Gastrocnemius medialis (tissue), 4 donors: ENCODE results near the gene RRP36. TPM values are rescaled to one million over a fixed set of nuclear protein-coding genes. Genes with fewer than 3 reads are reported as not detected.
"Not testable (repeated sequence)": the region's sequence is repeated elsewhere in the genome, so short reads cannot be mapped to it uniquely, and the experiment has no call there.

ENCODE experiments used
- ATAC-seq, 2 donors: fragments of 150-250 bp; one replicate each; pipeline ENCODE4 v1.9.1; 2016
- DNase-seq, 2 donors: peaks; one replicate each; pipeline ENCODE4 v3.0.0-alpha.2; 2019
- H3K27ac ChIP-seq, 4 donors: fragments of 200-600 bp; sonication (generic); 1 replicate in 1 of 4; 2 replicates in 3 of 4; pipeline ENCODE4 v1.5.1; 2016 to 2018; ENCODE audit warnings: mild to moderate bottlenecking in 2 of 4, moderate library complexity in 1 of 4
- H3K27me3 ChIP-seq, 3 donors: fragments of 200-600 bp; sonication (generic) in 2 of 3; 1 replicate in 1 of 3; 2 replicates in 2 of 3; pipeline versions ENCODE4 v1.5.1 to v1.6.0; 2016 to 2019; ENCODE audit warnings: mild to moderate bottlenecking in 1 of 3, moderate library complexity in 1 of 3
- H3K36me3 ChIP-seq, 2 donors: fragments of 200-600 bp; sonication (generic) in 1 of 2; one replicate each; pipeline ENCODE4 v1.5.1; 2017 to 2018
- H3K4me1 ChIP-seq, 2 donors: fragments of 200-600 bp; sonication (generic) in 1 of 2; one replicate each; pipeline ENCODE4 v1.5.1; 2016 to 2017; ENCODE audit warnings: mild to moderate bottlenecking in 2 of 2
- H3K4me3 ChIP-seq, 4 donors: fragments of 200-600 bp; sonication (generic) in 3 of 4; 1 replicate in 1 of 4; 2 replicates in 3 of 4; pipeline ENCODE4 v1.5.1; 2016 to 2019; ENCODE audit warnings: mild to moderate bottlenecking in 2 of 4
- H3K9me3 ChIP-seq, 3 donors: fragments of 200-600 bp; sonication (generic) in 2 of 3; 1 replicate in 1 of 3; 2 replicates in 2 of 3; pipeline ENCODE4 v1.5.1; 2016 to 2019
- POLR2A ChIP-seq, 2 donors: fragments of 450-650 bp; IDR thresholded peaks; one replicate each; pipeline ENCODE4 v1.6.1; 2017; ENCODE audit warnings: antibody characterized with exemption in 2 of 2, mild to moderate bottlenecking in 2 of 2, moderate library complexity in 2 of 2
- in situ Hi-C, 4 donors: fragments of 200-750 bp; cut with MboI; loops; one replicate each; pipeline versions ENCODE4 v1.15.0 to v1.8.0; 2017; ENCODE audit warnings: low sequenced_read_pairs in 4 of 4
- intact Hi-C: fragments of 100-400 bp; cut with DNase I; formaldehyde crosslinking; loops from one replicate; pipeline ENCODE4 v1.15.1; 2023; ENCODE audit warnings: low total_unique reads
- total RNA-seq, 4 donors: library from RNA; depleted of rRNA; stranded (reverse); fragments of >200 nt; gene quantifications; one replicate each; pipeline versions ENCODE4 v1.1.0 to v1.2.3, GENCODE V29; 2016
- TF ChIP-seq, protein P1 (sequence below), 5 experiments: fragments of 450-650 bp in 3 of 5; fragments of 200-600 bp in 2 of 5; sonication (generic) in 2 of 5; IDR thresholded peaks in 4 of 5; conservative IDR thresholded peaks in 1 of 5; 1 replicate in 4 of 5; 2 replicates in 1 of 5; pipeline ENCODE4 v1.5.1; 2016 to 2019; ENCODE audit warnings: antibody characterized with exemption in 5 of 5, mild to moderate bottlenecking in 3 of 5, moderate library complexity in 3 of 5

The RRP36 gene
- total RNA-seq, 4 donors from 2014 or later: 37.7 to 64.3 (median 51.0) TPM

DNA sequence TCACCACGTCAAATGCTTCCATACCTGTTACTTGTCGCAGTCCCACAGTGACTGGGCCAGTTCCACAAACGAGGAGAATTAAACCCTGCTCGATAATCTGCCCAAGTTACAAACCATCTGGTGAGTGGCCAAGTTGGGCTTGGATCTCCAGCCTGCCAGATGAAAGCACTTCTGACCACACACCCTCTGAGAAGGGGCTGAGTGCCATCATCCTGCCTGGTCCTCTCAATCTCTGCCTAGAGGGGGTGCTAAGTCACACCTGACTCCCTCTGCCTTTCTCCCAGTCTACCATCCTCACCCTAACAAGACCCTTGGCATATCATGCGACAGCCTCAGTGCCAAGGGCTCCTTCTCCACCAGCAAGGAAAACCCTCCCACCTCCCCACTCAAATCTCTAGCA is 15.8 kb downstream of the RRP36 start:
- H3K4me3 ChIP-seq: no peak overlapping the region
- H3K27ac ChIP-seq: peak overlapping the region; percentile 82 to 94 (median 92)
- DNase-seq (peak in 1 of 2 donors; percentile 31), ATAC-seq (no peak)
- intact Hi-C loops (no loop called here), in situ Hi-C loops (no loop called here)
- no peaks in the 10 kb centered on the region for H3K27me3 ChIP-seq
- peaks cover 0 to 21% of the 10 kb centered on the region in 2 donors for H3K36me3 ChIP-seq
- TF ChIP-seq, protein P1, sequence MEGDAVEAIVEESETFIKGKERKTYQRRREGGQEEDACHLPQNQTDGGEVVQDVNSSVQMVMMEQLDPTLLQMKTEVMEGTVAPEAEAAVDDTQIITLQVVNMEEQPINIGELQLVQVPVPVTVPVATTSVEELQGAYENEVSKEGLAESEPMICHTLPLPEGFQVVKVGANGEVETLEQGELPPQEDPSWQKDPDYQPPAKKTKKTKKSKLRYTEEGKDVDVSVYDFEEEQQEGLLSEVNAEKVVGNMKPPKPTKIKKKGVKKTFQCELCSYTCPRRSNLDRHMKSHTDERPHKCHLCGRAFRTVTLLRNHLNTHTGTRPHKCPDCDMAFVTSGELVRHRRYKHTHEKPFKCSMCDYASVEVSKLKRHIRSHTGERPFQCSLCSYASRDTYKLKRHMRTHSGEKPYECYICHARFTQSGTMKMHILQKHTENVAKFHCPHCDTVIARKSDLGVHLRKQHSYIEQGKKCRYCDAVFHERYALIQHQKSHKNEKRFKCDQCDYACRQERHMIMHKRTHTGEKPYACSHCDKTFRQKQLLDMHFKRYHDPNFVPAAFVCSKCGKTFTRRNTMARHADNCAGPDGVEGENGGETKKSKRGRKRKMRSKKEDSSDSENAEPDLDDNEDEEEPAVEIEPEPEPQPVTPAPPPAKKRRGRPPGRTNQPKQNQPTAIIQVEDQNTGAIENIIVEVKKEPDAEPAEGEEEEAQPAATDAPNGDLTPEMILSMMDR (IDR thresholded peaks at IDR 0.05 in 4 of 5, conservative IDR thresholded peaks at IDR 0.05 in 1 of 5): no peak
- TF ChIP-seq POLR2A (IDR thresholded peaks at IDR 0.05): no peak
- no peaks in the 10 kb centered on the region for H3K9me3 ChIP-seq
- peaks cover 26 to 33% of the 10 kb centered on the region in 2 donors for H3K4me1 ChIP-seq

DNA sequence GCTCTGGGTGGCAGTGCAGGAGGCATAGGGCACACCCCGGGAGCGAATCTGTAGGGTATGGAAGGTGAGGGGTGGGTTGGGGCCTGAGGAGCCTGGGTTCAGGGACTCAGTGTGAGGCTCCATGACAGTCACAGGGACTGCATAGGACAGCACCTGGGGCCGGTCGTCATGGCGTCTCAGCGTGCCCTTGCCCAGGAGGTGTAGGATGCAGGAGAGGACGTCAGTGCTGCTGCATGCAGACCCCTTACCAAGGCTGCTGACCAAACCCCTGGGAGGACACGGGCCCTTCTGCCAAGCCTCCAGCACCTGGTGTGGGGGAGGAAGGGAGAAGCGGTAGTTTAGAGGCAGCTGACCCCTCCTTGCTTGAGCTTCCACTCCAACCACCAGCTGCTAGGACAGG is 16.3 kb downstream of the RRP36 start:
- Histone ChIP-seq H3K4me1 (peaks cover 26 to 33% of the 10 kb centered on the region in 2 donors), H3K27me3 (no peaks in the 10 kb centered on the region), H3K4me3 (no peak overlapping the region), H3K9me3 (no peaks in the 10 kb centered on the region), H3K36me3 (peaks cover 0 to 23% of the 10 kb centered on the region in 2 donors), H3K27ac (peak overlapping the region in 2 of 4 donors; percentile 90 to 93)
- TF ChIP-seq, protein P1 (IDR thresholded peaks at IDR 0.05 in 4 of 5, conservative IDR thresholded peaks at IDR 0.05 in 1 of 5): no peak
- TF ChIP-seq POLR2A (IDR thresholded peaks at IDR 0.05): no peak
- intact Hi-C loops: no loop called here
- no peak for ATAC-seq
- DNase-seq: no peak
- in situ Hi-C loops: no loop called here

DNA sequence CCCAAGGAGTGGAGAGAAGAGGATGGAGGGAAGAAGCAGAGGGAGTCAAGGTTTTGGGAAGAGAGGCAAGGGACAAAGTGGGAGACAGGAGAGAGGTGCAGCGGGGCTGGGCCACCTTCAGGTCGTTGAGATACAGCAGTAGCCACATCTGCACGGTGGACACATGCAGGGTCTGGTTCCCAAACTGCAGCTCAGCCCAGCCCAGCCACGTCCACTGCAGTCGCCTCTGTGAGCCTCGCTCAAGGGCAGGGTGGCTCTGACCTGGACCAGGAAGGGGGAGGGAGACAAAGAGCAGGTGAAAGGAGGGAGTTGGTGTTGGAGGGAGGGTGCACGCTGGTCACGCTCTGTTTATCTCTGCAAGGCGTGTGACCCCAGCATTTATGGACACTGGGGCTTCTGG is 17.3 kb downstream of the RRP36 start:
- DNase-seq (no peak), ATAC-seq (no peak)
- intact Hi-C loops: no loop called here
- TF ChIP-seq POLR2A (IDR thresholded peaks at IDR 0.05): no peak
- TF ChIP-seq, protein P1 (IDR thresholded peaks at IDR 0.05 in 4 of 5, conservative IDR thresholded peaks at IDR 0.05 in 1 of 5): no peak
- Histone ChIP-seq H3K36me3 (peaks cover 0 to 32% of the 10 kb centered on the region in 2 donors), H3K4me1 (peaks cover 26 to 31% of the 10 kb centered on the region in 2 donors), H3K4me3 (no peak overlapping the region), H3K27ac (peak overlapping the region in 2 of 4 donors; percentile 25 to 31), H3K9me3 (no peaks in the 10 kb centered on the region), H3K27me3 (no peaks in the 10 kb centered on the region)
- in situ Hi-C loops: no loop called here

DNA sequence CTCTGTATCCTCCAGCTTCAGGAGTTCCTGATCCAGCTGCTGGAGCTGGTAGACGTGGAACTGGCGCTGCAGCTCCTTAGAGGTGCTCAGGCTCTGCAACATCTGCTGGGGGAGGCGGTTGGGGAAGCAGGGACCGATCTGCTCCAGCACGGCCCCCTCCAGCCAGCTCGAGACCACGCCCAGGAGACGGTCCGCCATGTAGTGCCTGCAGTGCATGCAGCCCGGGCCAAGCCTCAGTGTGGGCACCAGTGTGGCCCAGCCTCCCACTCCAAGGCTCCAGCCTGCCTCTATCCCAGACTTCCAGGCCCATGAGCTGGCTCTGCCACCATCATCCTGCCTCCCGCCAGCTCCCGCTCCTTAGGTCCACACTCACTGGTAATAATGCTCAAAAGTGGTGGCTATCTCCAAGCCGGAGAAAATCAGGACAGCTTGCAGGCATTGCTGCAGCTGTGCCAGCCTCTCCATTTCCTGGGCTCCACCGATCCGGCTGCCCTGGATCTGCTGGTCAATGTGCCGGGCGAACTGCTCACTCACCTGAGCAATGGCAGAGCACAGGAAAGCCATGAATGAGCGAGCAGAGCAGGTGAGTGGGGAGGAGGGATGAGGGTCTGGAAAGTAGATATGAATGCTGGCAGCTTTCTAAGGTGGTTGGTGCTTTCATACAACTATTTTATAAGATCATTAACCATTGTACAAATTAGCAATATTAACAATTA is 19.3 kb downstream of the RRP36 start:
- Histone ChIP-seq H3K27ac (no peak overlapping the region), H3K9me3 (no peaks in the 10 kb centered on the region), H3K36me3 (peaks cover 0 to 47% of the 10 kb centered on the region in 2 donors), H3K27me3 (no peaks in the 10 kb centered on the region), H3K4me3 (no peak overlapping the region), H3K4me1 (peaks cover 14 to 18% of the 10 kb centered on the region in 2 donors)
- no peak for DNase-seq
- TF ChIP-seq, protein P1 (IDR thresholded peaks at IDR 0.05 in 4 of 5, conservative IDR thresholded peaks at IDR 0.05 in 1 of 5): no peak
- no peak for TF ChIP-seq POLR2A (IDR thresholded peaks at IDR 0.05)
- in situ Hi-C loops (no loop called here), intact Hi-C loops (no loop called here)
- ATAC-seq: no peak

DNA sequence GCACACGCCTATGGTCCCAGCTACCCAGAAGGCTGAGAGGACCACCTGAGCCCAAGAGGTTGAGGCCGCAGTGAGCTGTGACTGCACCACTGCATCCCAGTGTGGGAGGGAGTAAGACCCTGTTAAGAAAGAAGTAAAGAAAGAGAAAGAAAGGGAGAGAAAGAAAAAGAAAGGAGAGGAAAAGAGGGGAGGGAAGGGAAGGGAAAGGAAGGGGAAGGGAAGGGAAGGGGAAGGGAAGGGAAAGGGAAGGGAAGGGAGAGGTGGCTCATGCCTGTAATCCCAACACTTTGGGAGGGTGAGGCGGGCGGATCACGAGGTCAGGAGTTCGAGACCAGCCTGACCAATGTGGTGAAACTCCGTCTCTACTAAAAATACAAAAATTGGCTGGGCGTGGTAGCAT is 20.1 kb downstream of the RRP36 start:
- H3K27me3 ChIP-seq, H3K9me3 ChIP-seq, intact Hi-C loops, in situ Hi-C loops, DNase-seq, ATAC-seq, H3K27ac ChIP-seq, H3K4me3 ChIP-seq: not testable (repeated sequence)
- H3K4me1 ChIP-seq: peaks cover 9 to 11% of the 10 kb centered on the region in 2 donors
- peaks cover 0 to 49% of the 10 kb centered on the region in 2 donors for H3K36me3 ChIP-seq
